HG02970 (cell line): ENCODE results near the gene KDM1B.
"Not testable (repeated sequence)": the region's sequence is repeated elsewhere in the genome, so short reads cannot be mapped to it uniquely, and the experiment has no call there.

Experiments
- ATAC-seq: cut with Tn5 transposase; IDR thresholded peaks from one replicate; pipeline ENCODE4 v1.9.1; 2021; ENCODE audit warnings: mild to moderate bottlenecking, moderate library complexity, moderate number of reproducible peaks; ENCODE audit not compliant: unreplicated experiment, low FRiP score

The KDM1B gene

DNA sequence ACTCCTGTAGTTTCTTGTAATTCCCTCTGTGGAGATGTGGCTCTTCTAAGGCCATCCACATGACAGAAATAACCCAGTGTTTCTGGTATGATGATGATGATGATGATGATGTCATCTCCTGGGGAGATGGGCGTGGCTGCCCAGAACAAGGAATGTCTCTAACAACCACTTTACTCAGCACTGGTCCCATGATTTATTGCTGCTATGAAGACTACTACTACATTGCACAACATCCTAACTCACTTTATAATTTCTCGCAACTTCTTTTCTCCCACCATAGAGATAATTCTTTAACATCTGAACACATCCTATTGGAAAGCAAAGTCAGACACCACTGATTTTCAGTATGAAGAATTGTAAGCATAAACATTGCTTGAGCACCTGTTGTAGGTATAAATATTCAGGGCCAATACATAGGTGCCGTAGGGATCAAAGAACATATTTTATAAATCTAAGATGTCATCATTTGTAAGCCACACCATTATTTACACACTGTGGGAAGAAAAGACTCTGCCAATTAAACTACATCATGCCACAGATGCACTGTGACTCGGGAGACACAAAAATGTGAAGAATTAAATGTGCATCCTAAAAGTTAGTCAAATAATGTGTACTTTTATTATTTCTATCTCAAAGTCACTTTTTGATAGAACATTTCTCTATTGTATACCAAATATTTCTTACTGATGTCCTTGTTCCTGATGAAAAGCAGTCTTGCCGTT is 6.8 kb upstream of the KDM1B start:
- ATAC-seq, result no peak

DNA sequence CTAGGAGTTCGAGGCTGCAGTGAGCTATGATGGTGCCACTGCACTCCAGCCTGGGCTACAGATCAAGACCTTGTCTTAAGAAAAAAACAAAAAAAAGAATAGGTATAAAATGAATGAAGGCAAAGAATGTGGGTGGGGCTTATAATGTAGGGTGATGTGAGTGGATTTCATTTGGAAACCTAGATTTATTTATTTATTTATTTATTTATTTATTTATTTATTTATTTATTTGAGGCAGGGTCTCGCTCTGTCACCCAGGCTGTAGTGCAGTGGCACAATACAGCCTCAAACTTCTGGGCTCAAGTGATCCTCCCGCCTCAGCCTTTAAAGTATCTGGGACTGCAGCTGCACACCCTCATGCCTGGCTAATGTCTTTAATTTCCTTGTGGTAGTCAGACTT is 3.8 kb upstream of the KDM1B start:
- ATAC-seq, result not testable (repeated sequence)

DNA sequence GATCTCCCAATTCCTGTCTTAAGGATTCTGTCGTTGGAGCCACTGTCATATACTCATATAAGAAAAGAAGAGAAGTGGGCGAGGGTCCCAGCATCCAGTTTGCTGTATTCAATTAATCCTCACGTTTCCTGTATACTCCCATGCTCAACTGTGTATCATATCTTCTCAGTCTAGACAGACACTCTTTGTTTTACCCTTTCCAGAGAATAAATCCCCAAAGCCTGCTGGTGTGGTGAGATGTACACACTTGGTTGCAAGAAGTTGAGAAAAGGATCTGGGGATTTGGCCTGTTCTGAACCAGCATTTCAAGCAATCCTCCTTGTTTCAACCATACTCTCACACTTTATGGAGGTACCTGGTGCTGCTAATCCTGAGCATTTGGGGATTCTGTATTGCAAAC is 3.4 kb upstream of the KDM1B start:
- ATAC-seq, result no peak

DNA sequence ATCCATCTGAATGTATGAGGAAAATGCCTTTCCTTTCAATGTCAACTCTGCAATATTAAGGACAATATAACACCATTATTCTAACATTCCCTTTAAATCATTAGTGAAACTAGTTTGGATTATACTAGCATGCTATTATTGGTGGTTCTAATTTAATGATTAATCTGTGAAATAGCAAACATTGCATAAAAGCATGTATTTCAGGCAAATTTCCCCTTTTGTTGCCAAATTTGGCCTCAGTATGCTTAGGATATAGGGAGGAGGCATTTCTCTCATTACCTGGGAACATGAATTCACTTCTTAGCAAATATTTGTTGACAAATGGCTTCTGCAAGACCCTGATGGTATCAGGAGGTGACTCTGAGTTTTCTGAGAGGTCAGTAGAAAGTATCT is 1.9 kb upstream of the KDM1B start:
- no peak for ATAC-seq

DNA sequence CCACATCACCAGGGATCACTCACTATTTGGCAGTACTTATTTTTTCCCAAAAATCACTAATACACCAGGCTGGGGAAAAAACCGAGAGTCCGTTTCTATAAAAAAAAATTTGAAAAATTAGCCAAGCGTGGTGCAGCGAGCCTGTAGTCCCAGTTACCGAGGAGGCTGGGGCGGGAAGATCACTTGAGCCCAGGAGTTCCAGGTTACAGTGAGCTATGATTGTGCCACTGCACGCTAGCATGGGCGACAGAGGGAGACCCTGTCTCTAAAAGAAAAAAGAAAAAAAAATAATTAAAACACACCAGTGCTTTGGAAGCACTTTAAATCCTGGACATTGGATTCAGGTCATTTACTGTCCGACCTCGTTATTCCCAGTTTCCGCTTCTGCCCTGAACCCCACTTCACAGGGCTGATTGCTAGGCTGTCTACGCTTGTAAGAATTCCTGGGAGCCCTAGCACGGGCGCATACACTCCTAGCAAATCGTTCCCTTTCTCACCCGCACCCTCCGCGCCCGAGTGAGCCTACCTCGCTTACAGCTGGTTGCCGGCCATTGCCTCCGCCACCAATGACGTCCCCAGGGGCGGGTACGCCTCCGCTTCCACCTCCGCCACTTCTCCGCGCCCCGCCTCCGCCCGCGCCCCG is 594 bp upstream of the KDM1B start, which contains the start of gene TPMT:
TSS of gene TPMT (minus strand) at position 571 of the 643 bp plus-strand sequence. CDS start 5,950 bp downstream, outside the sequence.
- peak; percentile 64 for ATAC-seq

DNA sequence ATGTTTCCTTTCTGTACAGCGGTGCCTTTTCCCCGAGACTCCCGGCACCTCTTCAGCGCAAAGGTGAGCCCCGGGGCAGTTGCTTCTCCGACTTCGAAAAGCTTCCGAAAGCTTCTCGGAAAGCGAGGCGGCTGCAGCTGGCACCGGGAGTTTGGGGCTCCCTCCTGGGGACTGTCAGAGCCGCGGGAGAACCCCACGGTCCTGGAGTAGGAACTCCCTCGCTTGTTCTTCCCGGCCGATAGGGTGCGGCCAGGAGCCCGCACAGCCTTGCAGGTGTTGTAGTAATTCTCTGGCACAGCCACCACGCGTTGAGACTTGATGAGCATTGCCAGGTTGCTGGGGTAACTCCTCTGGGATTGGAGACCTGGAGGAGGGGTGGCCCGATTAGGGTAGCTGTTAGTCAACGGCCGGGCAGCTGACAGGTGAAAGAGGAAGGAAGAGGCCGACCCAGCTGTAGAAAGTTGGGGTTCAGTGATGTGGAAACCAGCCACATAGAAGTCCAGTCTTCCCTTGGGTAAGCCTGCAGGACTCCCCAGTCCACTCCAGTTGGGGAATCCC is 721 bp downstream of the KDM1B start:
- ATAC-seq, result peak; percentile 20

DNA sequence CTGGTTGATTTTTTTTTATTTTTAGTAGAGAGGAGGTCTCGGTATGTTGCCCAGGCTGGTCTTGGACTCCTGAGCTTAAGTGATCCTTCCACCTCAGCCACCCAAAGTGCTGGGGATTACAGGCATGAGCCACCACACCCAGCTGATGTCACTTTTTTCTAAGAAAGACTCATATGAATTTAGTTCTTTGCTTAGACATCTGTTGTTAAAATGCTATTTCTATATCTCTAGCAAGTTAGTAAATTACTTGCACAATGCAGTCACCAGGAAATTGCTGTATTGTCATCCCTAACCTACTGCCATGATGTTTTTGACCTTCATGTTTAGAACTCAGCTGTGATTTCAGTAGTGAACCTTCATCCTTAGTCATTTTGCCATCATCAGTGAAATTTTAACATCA is 5.7 kb downstream of the KDM1B start:
- ATAC-seq, result no peak

DNA sequence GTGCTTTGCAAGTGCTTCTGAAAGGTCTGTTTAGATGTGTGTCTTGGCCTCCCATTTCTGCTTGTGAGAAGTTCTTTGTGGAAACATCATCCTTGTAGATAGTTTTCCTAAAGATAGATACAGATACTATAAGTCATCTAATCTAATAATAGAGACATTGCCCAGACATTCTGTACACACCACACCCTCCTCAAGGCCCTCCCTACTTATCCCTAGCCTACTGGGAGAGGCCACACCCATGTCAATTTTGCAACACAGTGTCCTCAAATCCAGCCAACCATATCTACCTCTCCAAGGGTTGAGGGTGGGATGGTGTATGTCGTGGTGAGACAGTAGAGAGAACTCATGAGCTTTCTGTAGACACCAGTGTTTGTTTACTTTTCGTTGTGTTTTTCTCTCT is 6.2 kb downstream of the KDM1B start:
- no peak for ATAC-seq

DNA sequence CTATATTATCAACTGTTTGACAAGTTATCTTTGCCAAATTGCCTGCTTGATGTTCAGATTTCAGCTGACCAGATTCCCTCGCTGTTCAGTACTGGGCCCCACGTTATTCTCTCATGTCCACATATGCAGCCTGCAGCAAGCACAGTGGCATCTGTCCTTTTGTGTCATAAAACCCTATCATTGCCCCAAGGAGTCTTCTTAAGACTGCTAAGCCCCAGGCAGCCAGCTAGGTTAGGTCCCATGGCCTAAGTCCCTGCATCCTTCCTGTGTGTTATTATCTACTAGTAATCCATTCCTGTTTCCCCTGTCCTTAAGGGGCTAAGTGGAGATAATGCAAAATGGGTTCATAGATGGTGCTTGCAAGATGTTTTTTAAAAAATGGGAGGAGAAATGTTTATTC is 7.2 kb downstream of the KDM1B start:
- ATAC-seq, result no peak

DNA sequence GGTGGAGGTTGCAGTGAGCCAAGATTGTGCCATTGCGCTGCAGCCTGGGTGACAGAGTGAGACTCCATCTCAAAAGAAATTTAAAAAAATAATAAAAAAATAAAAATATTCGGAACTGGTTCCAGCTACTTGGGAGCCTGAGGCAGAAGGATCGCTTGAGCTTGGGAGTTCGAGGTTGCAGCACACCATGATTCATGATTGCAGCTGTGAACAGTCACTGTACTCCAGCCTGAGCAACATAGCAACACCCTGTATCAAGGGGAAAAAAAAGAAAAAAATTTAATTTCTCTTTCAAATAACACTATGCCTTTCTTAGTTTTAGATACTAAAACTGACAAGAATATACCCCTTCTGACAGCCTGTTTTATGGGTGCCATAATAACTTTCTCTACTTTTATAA is 10.5 kb downstream of the KDM1B start:
- no peak for ATAC-seq

DNA sequence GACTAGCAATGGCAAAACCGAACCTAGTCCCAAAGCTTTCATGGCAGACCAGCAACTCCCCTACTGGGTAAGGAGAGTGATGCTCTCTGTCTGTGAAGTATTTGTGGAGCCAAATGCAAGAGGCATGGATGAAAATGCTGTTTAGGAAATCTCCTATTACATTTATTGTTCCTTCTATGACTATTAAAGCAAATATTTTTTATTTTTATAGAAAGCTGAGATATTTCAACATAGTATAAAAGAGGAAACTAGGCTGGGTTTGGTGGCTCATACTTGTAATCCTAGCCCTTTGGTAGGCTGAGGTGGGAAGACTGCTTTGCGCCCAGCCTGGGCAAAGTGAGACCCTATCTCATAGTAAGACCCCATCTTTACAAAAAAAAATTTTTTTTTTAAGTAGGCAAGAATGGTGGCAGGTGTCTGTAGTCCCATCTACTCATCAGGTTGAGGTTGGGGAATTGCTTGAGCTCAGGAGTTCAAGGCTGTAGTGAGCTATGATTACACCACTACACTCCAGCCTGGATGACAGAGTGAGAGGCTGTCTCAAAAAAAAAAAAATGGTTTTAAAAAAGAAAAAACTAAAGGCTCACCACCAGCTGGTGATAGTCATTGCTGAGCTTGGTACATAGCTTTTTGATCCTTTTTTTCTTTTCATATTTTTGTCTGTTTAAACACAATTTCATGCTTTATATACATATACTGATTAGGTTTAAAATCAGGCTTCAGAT is 11.3 kb downstream of the KDM1B start:
- no peak for ATAC-seq

DNA sequence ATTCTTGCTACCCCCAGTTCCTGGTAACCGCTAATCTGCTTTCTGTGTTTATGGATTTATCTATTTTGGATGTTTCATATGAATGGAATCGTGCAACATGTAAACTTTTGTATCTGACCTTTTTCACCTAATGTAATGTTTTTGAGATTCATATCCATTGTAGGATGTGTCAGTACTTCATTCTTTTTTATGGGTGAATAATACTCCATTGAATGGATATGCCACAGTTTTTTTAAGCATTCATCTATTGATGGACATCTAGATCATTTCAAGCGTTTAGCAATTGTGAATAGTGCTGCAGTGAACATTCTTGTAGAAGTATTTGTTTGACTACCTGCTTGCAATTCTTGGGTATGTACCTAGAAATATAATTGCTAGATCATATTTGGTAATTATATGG is 13.0 kb downstream of the KDM1B start:
- ATAC-seq, result no peak

DNA sequence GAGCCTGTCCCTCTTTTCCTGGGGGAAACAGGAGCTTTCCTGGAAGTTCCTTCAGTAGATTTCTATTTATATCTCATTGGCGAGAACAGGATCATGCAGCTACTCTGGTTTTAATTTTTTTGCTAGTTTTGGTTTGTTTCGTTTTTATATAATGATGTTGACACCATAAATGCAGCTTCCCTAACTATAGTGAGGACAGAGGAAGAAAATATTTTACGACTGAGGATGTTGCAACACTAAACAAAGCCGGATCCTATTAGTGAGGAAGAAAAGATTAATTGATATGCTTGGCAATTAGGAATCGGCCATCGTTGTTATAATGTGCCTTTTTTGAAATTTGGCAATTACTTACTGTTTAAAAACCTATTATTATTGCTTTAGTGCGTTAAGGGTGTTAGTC is 16.6 kb downstream of the KDM1B start:
- no peak for ATAC-seq

DNA sequence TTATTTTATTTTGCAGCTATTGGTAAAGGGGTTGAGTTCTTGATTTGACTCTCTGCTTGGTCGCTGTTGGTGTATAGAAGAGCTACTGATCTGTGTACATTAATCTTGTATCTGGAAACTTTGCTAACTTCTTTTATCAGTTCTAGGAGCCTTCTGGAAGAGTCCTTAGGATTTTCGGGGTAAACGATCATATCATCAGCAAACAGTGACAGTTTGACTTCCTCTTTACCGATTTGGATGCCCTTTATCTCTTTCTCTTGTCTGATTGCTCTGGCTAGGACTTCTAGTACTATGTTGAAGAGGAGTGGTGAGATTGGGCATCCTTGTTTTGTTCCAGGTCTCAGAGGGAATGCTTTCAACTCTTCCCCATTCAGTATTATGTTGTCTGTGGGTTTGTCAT is 21.0 kb downstream of the KDM1B start:
- ATAC-seq, result not testable (repeated sequence)

DNA sequence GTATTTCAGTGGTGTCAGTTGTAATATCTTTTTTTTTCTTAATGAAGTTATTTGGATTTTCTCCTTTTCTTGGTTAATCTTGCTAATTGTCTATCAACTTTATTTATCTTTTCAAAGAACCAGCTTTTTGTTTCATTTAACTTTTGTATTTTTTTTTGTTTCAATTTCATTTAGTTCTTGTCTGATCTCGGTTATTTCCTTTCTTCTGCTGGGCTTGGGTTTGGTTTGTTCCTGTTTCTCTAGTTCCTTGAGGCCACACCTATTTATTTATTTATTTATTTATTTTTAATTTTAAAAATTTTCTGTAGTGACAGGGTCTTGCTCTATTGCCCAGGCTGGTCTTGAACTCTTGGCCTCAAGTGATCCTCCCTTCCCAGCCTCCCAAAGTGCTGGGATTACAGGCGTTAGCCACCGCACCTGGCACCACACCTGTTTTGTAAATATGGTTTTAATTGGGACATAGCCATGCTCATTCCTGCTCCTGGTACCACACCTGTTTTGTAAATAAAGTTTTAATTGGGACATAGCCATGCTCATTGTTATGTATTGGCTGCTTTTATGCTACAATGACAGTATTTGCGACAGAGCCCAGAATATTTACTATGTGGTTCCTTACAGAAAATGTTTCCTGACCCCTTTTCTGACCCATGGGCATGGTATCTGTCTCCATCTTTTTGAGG is 22.2 kb downstream of the KDM1B start:
- ATAC-seq, result no peak

DNA sequence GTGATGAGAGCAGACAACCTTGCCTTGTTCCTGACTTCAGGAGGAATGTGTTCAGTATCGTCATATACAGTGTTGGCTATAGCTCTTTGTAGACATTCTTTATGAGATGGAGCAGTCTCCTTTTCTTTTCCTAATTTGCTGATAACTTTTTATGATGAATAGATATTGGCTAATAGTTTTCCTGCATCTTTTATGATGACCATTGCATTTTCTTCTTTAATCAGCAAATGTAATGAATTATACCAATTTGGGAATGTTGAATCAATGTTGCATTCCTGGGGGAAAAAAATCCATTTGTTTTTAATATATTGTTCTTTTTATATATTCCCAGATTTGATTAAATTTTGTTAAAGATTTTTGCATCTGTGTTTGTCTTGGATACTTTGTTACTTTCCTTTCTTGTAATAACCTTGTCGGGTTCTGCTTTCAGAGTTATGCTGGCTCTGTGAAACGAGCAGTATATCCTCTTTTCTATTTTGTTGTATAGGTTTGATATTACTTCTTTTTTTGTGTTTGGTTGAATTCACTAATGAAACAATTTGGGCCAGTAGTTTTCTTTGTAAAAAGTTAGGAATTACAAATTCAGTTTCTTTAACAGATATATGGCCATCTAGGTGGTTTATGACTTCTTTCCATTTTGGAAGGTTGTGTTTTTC is 23.9 kb downstream of the KDM1B start:
- ATAC-seq, result no peak

DNA sequence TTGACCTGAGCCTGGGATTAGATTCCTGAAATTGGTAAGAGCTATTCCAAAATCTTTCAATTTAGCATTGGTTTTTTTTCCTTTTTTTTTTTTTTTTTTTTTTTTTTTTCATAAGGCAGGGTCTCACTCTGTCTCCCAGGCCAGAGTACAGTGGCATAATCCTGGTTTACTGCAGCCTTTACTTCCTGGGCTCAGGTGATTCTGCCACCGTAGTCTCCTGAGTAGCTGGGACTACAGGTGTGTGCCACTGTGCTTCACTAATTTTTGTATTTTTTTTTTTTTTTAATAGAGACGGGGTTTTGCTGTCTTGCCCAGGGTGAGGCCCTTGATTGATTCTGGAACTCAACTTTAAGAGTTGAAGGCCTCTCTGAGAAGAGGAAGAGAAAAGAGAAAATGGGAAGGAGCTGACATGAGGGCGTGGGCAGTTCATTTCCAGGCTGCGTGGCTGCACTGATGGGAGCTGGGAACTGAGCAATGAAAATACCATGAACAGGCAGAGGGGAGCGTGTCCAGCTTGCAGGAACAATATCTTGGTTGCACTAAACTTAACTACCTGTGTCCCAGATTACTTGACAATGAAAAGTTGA is 24.6 kb downstream of the KDM1B start:
- no peak for ATAC-seq

DNA sequence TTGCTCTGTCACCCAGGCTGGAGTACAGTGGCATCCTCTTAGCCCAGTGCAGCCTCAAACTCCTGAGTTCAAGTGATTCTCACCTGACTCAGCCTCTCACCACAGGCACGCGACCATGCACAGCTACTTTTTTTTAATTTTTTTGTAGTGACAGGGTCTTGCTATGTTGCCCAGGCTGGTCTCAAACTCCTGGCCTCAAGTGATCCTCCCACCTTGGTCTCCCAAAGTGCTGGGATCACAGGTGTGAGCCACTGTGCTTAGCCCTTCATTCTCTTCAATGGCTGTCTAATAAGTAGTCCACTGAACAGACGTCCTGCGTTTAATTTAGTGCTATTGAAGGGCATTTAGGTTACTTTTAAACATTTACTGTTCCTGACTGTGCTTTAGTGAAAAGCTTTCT is 27.3 kb downstream of the KDM1B start:
- ATAC-seq, result no peak

DNA sequence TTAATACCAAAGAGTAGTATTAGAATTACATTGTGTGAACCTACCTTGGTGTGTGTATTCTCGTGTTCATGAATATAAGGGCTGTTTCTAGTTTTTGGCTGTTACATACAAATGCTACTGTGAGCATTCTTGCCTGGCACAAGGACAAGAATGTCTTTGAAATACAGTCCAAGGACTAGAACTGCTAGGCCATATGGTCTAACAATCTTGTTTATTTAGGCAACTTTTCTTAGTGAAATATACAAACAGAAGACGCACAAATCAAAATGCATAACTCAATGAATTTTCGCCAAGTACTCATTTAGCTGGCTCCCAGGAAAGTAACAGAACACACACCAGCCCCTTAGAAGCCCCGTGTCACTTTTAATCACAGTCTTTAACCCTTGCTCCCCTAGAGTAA is 28.5 kb downstream of the KDM1B start:
- no peak for ATAC-seq

DNA sequence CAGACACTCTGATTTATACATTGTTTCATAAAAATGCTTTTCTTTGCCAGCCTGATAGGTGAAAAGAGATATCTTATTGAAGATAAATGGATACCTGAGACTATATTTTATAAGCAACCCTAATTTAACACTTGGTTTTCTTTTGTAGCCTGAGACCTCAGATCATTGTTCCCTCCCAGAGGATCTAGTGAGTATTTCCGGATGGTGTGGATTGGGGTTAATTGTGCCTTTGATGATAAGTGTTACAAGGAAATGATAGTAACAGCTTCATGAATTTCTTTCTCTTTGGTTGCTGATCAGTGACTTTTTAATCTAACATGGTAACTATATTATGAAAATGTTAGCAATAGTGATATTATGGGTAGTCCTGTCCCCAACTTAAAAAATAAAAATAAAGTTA is 30.4 kb downstream of the KDM1B start:
- ATAC-seq, result no peak
